ENCODE data around the gene DNAH6. TPM values are rescaled to one million over a fixed set of nuclear protein-coding genes. Genes with fewer than 3 reads are reported as not detected.
A peak's percentile ranks its signal among the peaks of the same experiment; 100 is the strongest.

The DNAH6 gene
- total and polyA plus RNA-seq, 9 of the 15 experiments (the other 6 are each of a cell fraction or from before 2014, with no cell fraction given) = 0.01 to 0.04 (median 0.01) TPM; not detected in 5

DNA sequence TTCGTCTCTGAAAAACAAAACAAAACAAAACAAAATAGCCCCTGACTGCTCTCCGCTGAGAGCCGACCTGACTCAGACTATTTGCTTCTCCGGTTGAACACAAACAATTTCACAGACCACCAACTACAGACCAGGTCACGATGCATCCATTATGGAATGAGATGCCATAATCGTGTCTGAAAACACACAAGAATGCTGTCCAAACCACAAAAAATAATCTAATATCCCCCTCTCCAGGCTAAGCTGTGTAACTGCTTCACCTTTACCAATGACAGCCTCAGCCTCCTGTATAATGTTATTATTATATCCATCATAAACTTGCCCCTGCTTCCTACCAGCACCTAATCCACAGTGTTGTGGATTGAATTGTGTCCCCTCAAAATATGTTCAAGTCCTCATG, 114.7 kb downstream of the DNAH6 start:
- POLR2A ChIA-PET = no interaction called here
- FAIRE-seq = peak; percentile 84
- no peak for TF ChIP-seq CHCHD3 (CRISPR knock-in tag; IDR thresholded peaks at IDR 0.05)
- TF ChIP-seq, protein P1, sequence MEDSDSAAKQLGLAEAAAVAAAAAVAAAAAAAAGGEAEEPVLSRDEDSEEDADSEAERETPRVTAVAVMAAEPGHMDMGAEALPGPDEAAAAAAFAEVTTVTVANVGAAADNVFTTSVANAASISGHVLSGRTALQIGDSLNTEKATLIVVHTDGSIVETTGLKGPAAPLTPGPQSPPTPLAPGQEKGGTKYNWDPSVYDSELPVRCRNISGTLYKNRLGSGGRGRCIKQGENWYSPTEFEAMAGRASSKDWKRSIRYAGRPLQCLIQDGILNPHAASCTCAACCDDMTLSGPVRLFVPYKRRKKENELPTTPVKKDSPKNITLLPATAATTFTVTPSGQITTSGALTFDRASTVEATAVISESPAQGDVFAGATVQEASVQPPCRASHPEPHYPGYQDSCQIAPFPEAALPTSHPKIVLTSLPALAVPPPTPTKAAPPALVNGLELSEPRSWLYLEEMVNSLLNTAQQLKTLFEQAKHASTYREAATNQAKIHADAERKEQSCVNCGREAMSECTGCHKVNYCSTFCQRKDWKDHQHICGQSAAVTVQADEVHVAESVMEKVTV (CRISPR knock-in tag; IDR thresholded peaks at IDR 0.05) = 0 out of 2 replicates have a peak, but pooled peaks have one; percentile 33
- TF ChIP-seq, protein P2, sequence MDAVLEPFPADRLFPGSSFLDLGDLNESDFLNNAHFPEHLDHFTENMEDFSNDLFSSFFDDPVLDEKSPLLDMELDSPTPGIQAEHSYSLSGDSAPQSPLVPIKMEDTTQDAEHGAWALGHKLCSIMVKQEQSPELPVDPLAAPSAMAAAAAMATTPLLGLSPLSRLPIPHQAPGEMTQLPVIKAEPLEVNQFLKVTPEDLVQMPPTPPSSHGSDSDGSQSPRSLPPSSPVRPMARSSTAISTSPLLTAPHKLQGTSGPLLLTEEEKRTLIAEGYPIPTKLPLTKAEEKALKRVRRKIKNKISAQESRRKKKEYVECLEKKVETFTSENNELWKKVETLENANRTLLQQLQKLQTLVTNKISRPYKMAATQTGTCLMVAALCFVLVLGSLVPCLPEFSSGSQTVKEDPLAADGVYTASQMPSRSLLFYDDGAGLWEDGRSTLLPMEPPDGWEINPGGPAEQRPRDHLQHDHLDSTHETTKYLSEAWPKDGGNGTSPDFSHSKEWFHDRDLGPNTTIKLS (IDR thresholded peaks at IDR 0.05; ENCODE audit: borderline replicate concordance, low read depth) = no peak
- TF ChIP-seq, protein P3, sequence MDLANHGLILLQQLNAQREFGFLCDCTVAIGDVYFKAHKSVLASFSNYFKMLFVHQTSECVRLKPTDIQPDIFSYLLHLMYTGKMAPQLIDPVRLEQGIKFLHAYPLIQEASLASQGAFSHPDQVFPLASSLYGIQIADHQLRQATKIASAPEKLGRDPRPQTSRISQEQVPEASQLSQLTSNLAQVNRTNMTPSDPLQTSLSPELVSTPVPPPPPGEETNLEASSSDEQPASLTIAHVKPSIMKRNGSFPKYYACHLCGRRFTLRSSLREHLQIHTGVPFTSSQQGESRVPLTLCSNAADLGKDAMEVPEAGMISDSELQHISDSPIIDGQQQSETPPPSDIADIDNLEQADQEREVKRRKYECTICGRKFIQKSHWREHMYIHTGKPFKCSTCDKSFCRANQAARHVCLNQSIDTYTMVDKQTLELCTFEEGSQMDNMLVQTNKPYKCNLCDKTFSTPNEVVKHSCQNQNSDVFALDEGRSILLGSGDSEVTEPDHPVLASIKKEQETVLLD (IDR thresholded peaks at IDR 0.05) = no peak
- TF ChIP-seq MCM3 (IDR thresholded peaks at IDR 0.05) = no peak
- peak; percentile 23; the same call in 1 of the 2 replicates for TF ChIP-seq SMC3 (conservative IDR thresholded peaks at IDR 0.05; ENCODE audit: insufficient read depth, low read depth, low read length)
- no peak for TF ChIP-seq NFE2 (IDR thresholded peaks at IDR 0.05; ENCODE audit: low read depth)
- no peak for TF ChIP-seq NONO (IDR thresholded peaks at IDR 0.05; ENCODE audit: low read depth in 2 of 2, low read length in 1 of 2)
- TF ChIP-seq ZNF780A (CRISPR knock-in tag; IDR thresholded peaks at IDR 0.05) = no peak
- TF ChIP-seq, protein P4, sequence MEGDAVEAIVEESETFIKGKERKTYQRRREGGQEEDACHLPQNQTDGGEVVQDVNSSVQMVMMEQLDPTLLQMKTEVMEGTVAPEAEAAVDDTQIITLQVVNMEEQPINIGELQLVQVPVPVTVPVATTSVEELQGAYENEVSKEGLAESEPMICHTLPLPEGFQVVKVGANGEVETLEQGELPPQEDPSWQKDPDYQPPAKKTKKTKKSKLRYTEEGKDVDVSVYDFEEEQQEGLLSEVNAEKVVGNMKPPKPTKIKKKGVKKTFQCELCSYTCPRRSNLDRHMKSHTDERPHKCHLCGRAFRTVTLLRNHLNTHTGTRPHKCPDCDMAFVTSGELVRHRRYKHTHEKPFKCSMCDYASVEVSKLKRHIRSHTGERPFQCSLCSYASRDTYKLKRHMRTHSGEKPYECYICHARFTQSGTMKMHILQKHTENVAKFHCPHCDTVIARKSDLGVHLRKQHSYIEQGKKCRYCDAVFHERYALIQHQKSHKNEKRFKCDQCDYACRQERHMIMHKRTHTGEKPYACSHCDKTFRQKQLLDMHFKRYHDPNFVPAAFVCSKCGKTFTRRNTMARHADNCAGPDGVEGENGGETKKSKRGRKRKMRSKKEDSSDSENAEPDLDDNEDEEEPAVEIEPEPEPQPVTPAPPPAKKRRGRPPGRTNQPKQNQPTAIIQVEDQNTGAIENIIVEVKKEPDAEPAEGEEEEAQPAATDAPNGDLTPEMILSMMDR (IDR thresholded peaks at IDR 0.05 in 2 of 3, conservative IDR thresholded peaks at IDR 0.05 in 1 of 3; ENCODE audit: insufficient read depth in 2 of 3, low read depth in 1 of 3, low read length in 3 of 3) = peak; percentile 40 to 76 (median 66); a peak in 5 of 6 replicates
- no peak for TF ChIP-seq HDAC2 (IDR thresholded peaks at IDR 0.05)
- no peak for TF ChIP-seq NR2F6 (CRISPR knock-in tag; IDR thresholded peaks at IDR 0.05)

More for the DNA sequence above, 114.7 kb downstream of the DNAH6 start:
- no peaks in the 10 kb centered on the region for H3K9me3 ChIP-seq (replicated peaks; ENCODE audit: control insufficient read depth, insufficient read depth, low read depth, low read length)
- peak; percentile 14 to 42 (median 24) for DNase-seq (ENCODE audit: extremely low read depth in 1 of 4, low spot score in 3 of 4)
- H3K4me1 ChIP-seq (replicated peaks in 1 of 2; ENCODE audit: control insufficient read depth in 2 of 2, insufficient read depth in 2 of 2, low read length in 2 of 2) = no peaks in the 10 kb centered on the region
- no peaks in the 10 kb centered on the region for H3K27me3 ChIP-seq (ENCODE audit: control insufficient read depth in 2 of 2, insufficient read depth in 2 of 2, low read length in 2 of 2)
- no peak overlapping the region for H3K9ac ChIP-seq (ENCODE audit: insufficient read depth in 1 of 2, low read depth in 2 of 2, low read length in 2 of 2)
- no peak overlapping the region for H2AFZ ChIP-seq (ENCODE audit: low read depth, low read length)
- ATAC-seq = peak; percentile 83
- H3K4me3 ChIP-seq = no peak overlapping the region
- BruUV-seq (replicated peaks) = no TSS peak
- no peaks in the 10 kb centered on the region for H3K79me2 ChIP-seq (ENCODE audit: control insufficient read depth, insufficient read depth, low read length)
- in situ Hi-C loops (cut with MboI) (no loop called here), intact Hi-C loops (cut with micrococcal nuclease) (loop anchor here (1.0 to 5.0 kb wide), 2 partner anchors 119 to 136 kb away; no protein-coding TSS in a partner anchor)
- no peak overlapping the region for H3K27ac ChIP-seq (ENCODE audit: extremely low read depth, low read depth, low read length)
- no peaks in the 10 kb centered on the region for H3K36me3 ChIP-seq (ENCODE audit: control insufficient read depth, insufficient read depth, low read length)
- no peaks in the 10 kb centered on the region for H3K9me1 ChIP-seq (ENCODE audit: control insufficient read depth, insufficient read depth, low read length)
- no peak overlapping the region for H3K4me2 ChIP-seq (ENCODE audit: insufficient read depth, low read length)
- WGBS (ENCODE audit: insufficient coverage, low coverage, missing lambda C conversion rate) = 2% methylated on average over 6 of the region's 6 CpGs
- CTCF ChIA-PET (ENCODE audit: low intra/inter-chr PET ratio) = no interaction called here
- H4K20me1 ChIP-seq (replicated peaks; ENCODE audit: control insufficient read depth, insufficient read depth, low read length) = no peaks in the 10 kb centered on the region
